Measurements from ENCODE around the gene FURIN.

Gene FURIN

GRCh38 chr15:90877996-90878395, 9.6 kb downstream of the FURIN start:
- DNase-seq (ENCODE audit: low spot score), result no peak
- no peak for TF ChIP-seq CTCF (IDR thresholded peaks at IDR 0.05; ENCODE audit: extremely low read depth, insufficient read depth, missing control alignments)
- in situ Hi-C loops (cut with MboI; ENCODE audit: low pct_unique_long_range_greater_than_20kb, low sequenced_read_pairs, unreplicated experiment), result loop anchor here (25.0 kb wide), 1 partner anchor 566 kb away; no protein-coding TSS in a partner anchor

- in situ Hi-C loops (cut with MboI; ENCODE audit: low pct_unique_long_range_greater_than_20kb, low sequenced_read_pairs, unreplicated experiment), result loop anchor here (25.0 kb wide), 1 partner anchor 566 kb away; no protein-coding TSS in a partner anchor
- DNase-seq (ENCODE audit: low spot score), result no peak
- no peak for TF ChIP-seq CTCF (IDR thresholded peaks at IDR 0.05; ENCODE audit: extremely low read depth, insufficient read depth, missing control alignments)
Observed at GRCh38 chr15:90878660-90879059, 10.3 kb downstream of the FURIN start.

- no peak for TF ChIP-seq CTCF (IDR thresholded peaks at IDR 0.05; ENCODE audit: extremely low read depth, insufficient read depth, missing control alignments)
- no peak for DNase-seq (ENCODE audit: low spot score)
- in situ Hi-C loops (cut with MboI; ENCODE audit: low pct_unique_long_range_greater_than_20kb, low sequenced_read_pairs, unreplicated experiment), result loop anchor here (25.0 kb wide), 1 partner anchor 568 kb away; no protein-coding TSS in a partner anchor
Observed at GRCh38 chr15:90879730-90880366, 11.5 kb downstream of the FURIN start.

- DNase-seq (ENCODE audit: low spot score), result no peak
- in situ Hi-C loops (cut with MboI; ENCODE audit: low pct_unique_long_range_greater_than_20kb, low sequenced_read_pairs, unreplicated experiment), result loop anchor here (25.0 kb wide), 1 partner anchor 568 kb away; no protein-coding TSS in a partner anchor
- no peak for TF ChIP-seq CTCF (IDR thresholded peaks at IDR 0.05; ENCODE audit: extremely low read depth, insufficient read depth, missing control alignments)
Observed at GRCh38 chr15:90880381-90881145, 12.2 kb downstream of the FURIN start.

- DNase-seq (ENCODE audit: low spot score), result no peak
Observed at GRCh38 chr15:90881181-90881977, 13.0 kb downstream of the FURIN start.

More at GRCh38 chr15:90881181-90881977, 13.0 kb downstream of the FURIN start:
- TF ChIP-seq CTCF (IDR thresholded peaks at IDR 0.05; ENCODE audit: extremely low read depth, insufficient read depth, missing control alignments), result no peak
- in situ Hi-C loops (cut with MboI; ENCODE audit: low pct_unique_long_range_greater_than_20kb, low sequenced_read_pairs, unreplicated experiment), result loop anchor here (25.0 kb wide), 1 partner anchor 569 kb away; no protein-coding TSS in a partner anchor
